Calu3 (cell line): Measurements from ENCODE around the gene EMD. TPM values are rescaled to one million over a fixed set of nuclear protein-coding genes. Genes with fewer than 3 reads are reported as not detected.
"Not testable (repeated sequence)": the region's sequence is repeated elsewhere in the genome, so short reads cannot be mapped to it uniquely, and the experiment has no call there.

Source experiments
- BruUV-seq: library from RNA; stranded (reverse); fragments of 400-500 nt; replicated peaks from 2 replicates; lab custom pipeline; 2021; lab: Mats Ljungman, UMichigan
- CTCF ChIA-PET: fragments of 300-600 bp; sonication (Branson Sonifier 250); formaldehyde crosslinking; loops from one replicate; lab custom pipeline; 2022; ENCODE audit warnings: antibody characterized with exemption; lab: Charles Lee
- DNase-seq: peaks from one replicate; pipeline ENCODE4 v3.0.0; 2022
- H3K27ac Mint-ChIP-seq: one replicate; pipeline ENCODE4 v1.8.0; 2022; ENCODE audit warnings: mixed read lengths; ENCODE audit not compliant: unreplicated experiment
- H3K27me3 Mint-ChIP-seq: one replicate; pipeline ENCODE4 v1.8.0; 2022; ENCODE audit warnings: mixed read lengths; ENCODE audit not compliant: unreplicated experiment
- H3K36me3 Mint-ChIP-seq: one replicate; pipeline ENCODE4 v1.8.0; 2022; ENCODE audit warnings: mild to moderate bottlenecking, moderate library complexity, mixed read lengths; ENCODE audit not compliant: insufficient read depth, unreplicated experiment
- H3K4me1 Mint-ChIP-seq: one replicate; pipeline ENCODE4 v1.8.0; 2022; ENCODE audit warnings: mild to moderate bottlenecking, low read depth, mixed read lengths; ENCODE audit not compliant: unreplicated experiment
- H3K4me3 Mint-ChIP-seq: one replicate; pipeline ENCODE4 v1.8.0; 2022; ENCODE audit warnings: mild to moderate bottlenecking, low read depth, moderate library complexity, mixed read lengths; ENCODE audit not compliant: unreplicated experiment
- H3K9me3 Mint-ChIP-seq: one replicate; pipeline ENCODE4 v1.8.0; 2022; ENCODE audit warnings: low read depth, mixed read lengths; ENCODE audit not compliant: unreplicated experiment
- intact Hi-C: fragments of 100-400 bp; cut with micrococcal nuclease; formaldehyde crosslinking; loops from one replicate; pipeline ENCODE4 v1.10.0; 2022; ENCODE audit not compliant: unreplicated experiment
- total RNA-seq: library from RNA; stranded (reverse); gene quantifications from 2 replicates; pipeline ENCODE4 v1.2.3, GENCODE V29; 2022
- TF ChIP-seq, protein P1 (sequence below): fragments of 200-600 bp; IDR thresholded peaks from one replicate; pipeline ENCODE4 v1.8.0; 2022; ENCODE audit warnings: antibody characterized with exemption; ENCODE audit not compliant: unreplicated experiment

EMD gene
- total RNA-seq, 1 experiment from 2014 or later: 75.1 TPM

DNA sequence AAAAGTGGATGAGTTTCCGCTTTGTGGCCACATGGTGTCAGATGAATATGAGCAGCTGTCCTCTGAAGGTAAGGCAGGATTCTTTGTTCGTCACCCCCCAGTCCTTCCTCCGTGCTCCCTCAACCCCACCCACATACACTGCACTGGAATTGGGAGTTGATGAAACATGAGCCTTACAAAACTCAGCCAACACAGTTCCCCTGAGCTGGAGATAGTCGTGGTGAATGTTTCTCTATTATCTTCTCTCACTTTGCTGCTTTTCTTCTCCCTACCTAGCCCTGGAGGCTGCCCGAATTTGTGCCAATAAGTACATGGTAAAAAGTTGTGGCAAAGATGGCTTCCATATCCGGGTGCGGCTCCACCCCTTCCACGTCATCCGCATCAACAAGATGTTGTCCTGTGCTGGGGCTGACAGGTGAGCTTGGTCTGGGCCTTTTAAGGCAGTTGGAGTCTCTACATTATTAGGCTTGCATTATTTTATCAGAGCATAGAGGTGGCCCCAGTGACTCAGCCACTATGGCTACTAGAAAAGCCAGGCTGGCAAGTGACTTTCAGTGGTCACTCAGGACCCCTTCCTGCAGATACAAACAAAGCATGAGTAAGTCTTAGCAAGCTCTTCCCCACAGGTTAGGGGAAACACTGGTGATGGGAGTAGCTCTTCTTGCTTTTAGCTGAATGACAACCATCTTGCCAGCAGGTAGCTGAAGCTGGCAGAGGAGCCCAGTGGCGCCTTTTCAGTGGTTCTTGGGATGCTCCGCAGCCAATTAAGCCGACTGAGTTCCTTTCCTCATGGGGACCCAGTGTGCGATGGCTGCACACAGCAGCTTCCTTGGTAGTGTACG, 20.7 kb downstream of the EMD start:
- intact Hi-C loops: no loop called here
- TF ChIP-seq, protein P1, sequence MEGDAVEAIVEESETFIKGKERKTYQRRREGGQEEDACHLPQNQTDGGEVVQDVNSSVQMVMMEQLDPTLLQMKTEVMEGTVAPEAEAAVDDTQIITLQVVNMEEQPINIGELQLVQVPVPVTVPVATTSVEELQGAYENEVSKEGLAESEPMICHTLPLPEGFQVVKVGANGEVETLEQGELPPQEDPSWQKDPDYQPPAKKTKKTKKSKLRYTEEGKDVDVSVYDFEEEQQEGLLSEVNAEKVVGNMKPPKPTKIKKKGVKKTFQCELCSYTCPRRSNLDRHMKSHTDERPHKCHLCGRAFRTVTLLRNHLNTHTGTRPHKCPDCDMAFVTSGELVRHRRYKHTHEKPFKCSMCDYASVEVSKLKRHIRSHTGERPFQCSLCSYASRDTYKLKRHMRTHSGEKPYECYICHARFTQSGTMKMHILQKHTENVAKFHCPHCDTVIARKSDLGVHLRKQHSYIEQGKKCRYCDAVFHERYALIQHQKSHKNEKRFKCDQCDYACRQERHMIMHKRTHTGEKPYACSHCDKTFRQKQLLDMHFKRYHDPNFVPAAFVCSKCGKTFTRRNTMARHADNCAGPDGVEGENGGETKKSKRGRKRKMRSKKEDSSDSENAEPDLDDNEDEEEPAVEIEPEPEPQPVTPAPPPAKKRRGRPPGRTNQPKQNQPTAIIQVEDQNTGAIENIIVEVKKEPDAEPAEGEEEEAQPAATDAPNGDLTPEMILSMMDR: no peak
- H3K27me3 Mint-ChIP-seq: peaks cover 16% of the 10 kb centered on the region
- H3K4me3 Mint-ChIP-seq: peak overlapping the region; percentile 86
- peak overlapping the region; percentile 99 for H3K27ac Mint-ChIP-seq
- CTCF ChIA-PET: interaction anchor here (1.2 kb wide), 1 partner anchor 142 kb away, joined by 3 read pairs; no protein-coding TSS in a partner anchor
- DNase-seq: no peak
- H3K9me3 Mint-ChIP-seq: no peaks in the 10 kb centered on the region
- no peaks in the 10 kb centered on the region for H3K4me1 Mint-ChIP-seq
- peaks cover 81% of the 10 kb centered on the region for H3K36me3 Mint-ChIP-seq
- no TSS peak for BruUV-seq

- BruUV-seq, H3K4me1 Mint-ChIP-seq, intact Hi-C loops, H3K9me3 Mint-ChIP-seq, DNase-seq: not testable (repeated sequence)
- CTCF ChIA-PET: interaction anchor here (1.2 kb wide), 1 partner anchor 141 kb away, joined by 3 read pairs; no protein-coding TSS in a partner anchor
- peak overlapping the region; percentile 86 for H3K27ac Mint-ChIP-seq
- H3K27me3 Mint-ChIP-seq: peaks cover 16% of the 10 kb centered on the region
- H3K36me3 Mint-ChIP-seq: peaks cover 83% of the 10 kb centered on the region
- peak overlapping the region; percentile 86 for H3K4me3 Mint-ChIP-seq
Observed at GRCh38 chrX:154400369-154400817, 21.3 kb downstream of the EMD start.

DNA sequence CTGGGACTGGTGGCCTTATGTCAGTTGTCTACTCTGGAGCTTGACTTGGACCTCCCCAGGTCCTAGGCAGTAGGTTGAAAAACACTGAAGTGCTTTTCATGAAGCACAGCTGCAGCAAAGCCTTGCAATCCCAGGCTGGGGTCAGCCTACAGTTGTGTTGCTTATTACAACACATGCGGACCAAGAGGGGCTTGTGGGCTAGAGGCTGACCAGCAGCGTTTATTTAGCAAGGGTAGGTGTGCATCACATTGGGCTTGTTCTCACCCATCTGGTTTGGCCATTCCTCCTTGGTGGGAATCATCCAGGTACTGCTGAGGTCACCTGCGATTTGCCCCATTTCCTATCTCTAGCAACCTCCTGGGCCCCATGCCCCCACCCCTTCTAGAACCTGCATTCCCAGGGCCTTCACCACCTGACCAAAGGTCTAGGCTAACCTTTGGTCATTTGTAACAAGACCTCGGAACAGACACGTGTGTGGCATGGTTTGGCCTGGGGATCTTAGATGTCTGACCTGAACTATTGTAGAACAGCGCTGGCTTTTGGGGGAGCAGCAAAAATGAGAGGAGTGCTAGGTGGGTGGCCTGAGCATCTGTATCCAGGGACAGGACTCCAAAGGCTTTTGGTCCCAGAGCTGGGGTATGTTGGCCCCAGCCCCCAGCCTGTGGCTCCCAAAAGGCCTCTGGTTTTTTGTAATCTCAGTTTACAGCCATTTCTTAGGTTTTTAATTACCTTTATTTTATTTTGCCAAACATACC, 22.1 kb downstream of the EMD start:
- intact Hi-C loops: no loop called here
- H3K36me3 Mint-ChIP-seq: peaks cover 83% of the 10 kb centered on the region
- H3K4me1 Mint-ChIP-seq: no peaks in the 10 kb centered on the region
- TF ChIP-seq, protein P1: no peak
- CTCF ChIA-PET: no interaction called here
- H3K27ac Mint-ChIP-seq: peak overlapping the region; percentile 86
- no peaks in the 10 kb centered on the region for H3K9me3 Mint-ChIP-seq
- DNase-seq: no peak
- H3K27me3 Mint-ChIP-seq: peaks cover 16% of the 10 kb centered on the region
- no peak overlapping the region for H3K4me3 Mint-ChIP-seq
- no TSS peak for BruUV-seq

DNA sequence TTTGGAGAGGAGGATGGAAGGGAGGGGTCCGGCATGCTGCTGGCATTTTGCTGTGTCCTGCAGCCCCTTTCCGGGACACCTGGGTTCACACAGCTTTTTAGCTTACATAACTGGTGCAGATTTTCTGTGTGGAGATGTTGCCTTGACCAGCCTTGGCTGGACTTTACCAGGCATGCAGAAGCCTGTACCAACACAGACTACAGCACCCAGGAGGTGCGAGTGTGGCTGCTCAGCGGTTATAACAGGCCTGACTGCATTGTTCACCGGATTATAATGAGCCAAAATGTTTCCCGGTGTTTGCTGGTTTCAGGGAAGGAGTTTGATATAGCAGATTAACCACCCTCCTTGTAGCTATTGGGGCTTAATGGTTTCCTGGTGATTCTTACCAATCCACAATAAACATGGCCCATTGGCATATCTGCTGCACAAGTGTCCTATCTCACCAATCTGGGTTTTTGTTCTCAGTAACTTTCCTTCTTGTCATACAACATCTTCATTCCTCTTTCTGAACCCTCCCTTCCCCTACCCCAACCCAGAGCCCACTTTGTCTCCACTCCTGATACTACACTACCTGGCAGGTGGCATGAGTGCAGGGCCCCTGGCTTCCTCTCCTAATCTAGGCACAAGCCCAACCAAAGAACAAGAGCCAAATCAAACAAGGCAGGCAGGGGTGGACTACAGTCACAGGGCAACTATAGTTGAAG, 23.0 kb downstream of the EMD start:
- CTCF ChIA-PET: no interaction called here
- TSS peak; percentile 24 for BruUV-seq
- H3K27me3 Mint-ChIP-seq: peaks cover 16% of the 10 kb centered on the region
- no peaks in the 10 kb centered on the region for H3K4me1 Mint-ChIP-seq
- TF ChIP-seq, protein P1: no peak
- intact Hi-C loops: no loop called here
- H3K36me3 Mint-ChIP-seq: peaks cover 78% of the 10 kb centered on the region
- no peak overlapping the region for H3K27ac Mint-ChIP-seq
- no peak for DNase-seq
- no peaks in the 10 kb centered on the region for H3K9me3 Mint-ChIP-seq
- no peak overlapping the region for H3K4me3 Mint-ChIP-seq
